K562 (cell line): ENCODE results near the gene DLK1. TPM values are rescaled to one million over a fixed set of nuclear protein-coding genes. Genes with fewer than 3 reads are reported as not detected.
A peak's percentile ranks its signal among the peaks of the same experiment; 100 is the strongest.

Source experiments
- ATAC-seq: fragments of 200-7000 bp; cut with Tn5 transposase; 3 replicates; pipeline ENCODE4 v1.9.1; 2020; ENCODE audit warnings: moderate library complexity
- BruUV-seq: library from RNA; stranded (reverse); fragments of 400-500 nt; replicated peaks from 2 replicates; lab custom pipeline; 2021; lab: Mats Ljungman, UMichigan
- CTCF ChIA-PET: fragments of 300-600 bp; formaldehyde crosslinking; extraction: SDS; loops from one replicate; lab custom pipeline; 2021; ENCODE audit warnings: low intra/inter-chr PET ratio; lab: Yijun Ruan, JAX
- POLR2A ChIA-PET: fragments of 300-600, 350-650 bp; sonication (Branson Sonifier 250); formaldehyde crosslinking; extraction: SDS; loops from one replicate; lab custom pipeline; 2021; ENCODE audit warnings: antibody characterized with exemption, inconsistent platforms; lab: Yijun Ruan, JAX
- DNase-seq, 4 experiments: peaks; one replicate each; pipeline versions ENCODE4 v3.0.0 to v3.0.0-alpha.2; 2011 to 2018; ENCODE audit warnings: low spot score in 3 of 4, mixed read lengths in 3 of 4; ENCODE audit errors: extremely low read depth in 1 of 4
- FAIRE-seq: peaks from 2 replicates; lab custom pipeline; 2011; peaks lifted over from hg19 to GRCh38; lab: Jason Lieb, UNC
- H2AFZ ChIP-seq: 2 replicates; pipeline ENCODE4 v1.6.0; 2011; ENCODE audit warnings: low read depth, low read length, control low read depth, inconsistent platforms
- H3K27ac ChIP-seq: fragments of 200-600 bp; 3 replicates; pipeline ENCODE4 v1.8.0; 2011; ENCODE audit warnings: low read depth, mild to moderate bottlenecking, control low read depth, inconsistent platforms, low read length, moderate library complexity, mixed read lengths; ENCODE audit errors: extremely low read depth
- H3K27me3 ChIP-seq, 2 experiments: fragments of 300-600 bp in 1 of 2; 2 replicates in 1 of 2; 3 replicates in 1 of 2; pipeline versions ENCODE4 v1.6.0 to v1.8.0; 2011; ENCODE audit warnings: inconsistent platforms in 2 of 2, low read length in 2 of 2, mild to moderate bottlenecking in 1 of 2, mixed read lengths in 1 of 2, moderate library complexity in 1 of 2; ENCODE audit not compliant: control insufficient read depth in 2 of 2, insufficient read depth in 2 of 2
- H3K36me3 ChIP-seq: fragments of 300-600 bp; 3 replicates; pipeline ENCODE4 v1.8.0; 2011; ENCODE audit warnings: mild to moderate bottlenecking, low read length, inconsistent platforms; ENCODE audit not compliant: control insufficient read depth, insufficient read depth
- H3K4me1 ChIP-seq, 2 experiments: fragments of 200-600 bp in 1 of 2; replicated peaks in 1 of 2; 2 replicates in 1 of 2; 3 replicates in 1 of 2; pipeline versions ENCODE4 v1.5.1 to v1.8.0; 2011; ENCODE audit warnings: inconsistent platforms in 2 of 2, low read length in 2 of 2, mild to moderate bottlenecking in 1 of 2, mixed read lengths in 1 of 2, moderate library complexity in 1 of 2; ENCODE audit not compliant: control insufficient read depth in 2 of 2, insufficient read depth in 2 of 2
- H3K4me2 ChIP-seq: 2 replicates; pipeline ENCODE4 v1.6.1; 2011; ENCODE audit warnings: low read length, control low read depth, inconsistent platforms, mixed read lengths; ENCODE audit not compliant: insufficient read depth
- H3K4me3 ChIP-seq: fragments of 200-600 bp; sonication (generic), shearing (Covaris generic); 2 replicates; pipeline ENCODE4 v1.5.1; 2016; ENCODE audit warnings: control low read depth, inconsistent platforms
- H3K79me2 ChIP-seq: fragments of 200-600 bp; 3 replicates; pipeline ENCODE4 v1.8.0; 2011; ENCODE audit warnings: low read length, inconsistent platforms; ENCODE audit not compliant: control insufficient read depth, insufficient read depth
- H3K9ac ChIP-seq, 2 experiments: 2 replicates each; pipeline versions ENCODE4 v1.6.0 to v1.6.1; 2011; ENCODE audit warnings: low read depth in 2 of 2, low read length in 2 of 2, control low read depth in 1 of 2, inconsistent platforms in 1 of 2, mild to moderate bottlenecking in 1 of 2, mixed read lengths in 1 of 2; ENCODE audit not compliant: insufficient read depth in 1 of 2
- H3K9me1 ChIP-seq: one replicate; pipeline ENCODE4 v1.6.0; 2011; ENCODE audit warnings: inconsistent platforms, mild to moderate bottlenecking, low read length, moderate library complexity; ENCODE audit not compliant: control insufficient read depth, insufficient read depth
- H3K9me3 ChIP-seq: replicated peaks from 2 replicates; pipeline ENCODE4 v1.5.1; 2011; ENCODE audit warnings: low read depth, low read length, inconsistent platforms; ENCODE audit not compliant: control insufficient read depth, insufficient read depth
- H4K20me1 ChIP-seq: replicated peaks from 2 replicates; pipeline ENCODE4 v1.6.1; 2011; ENCODE audit warnings: low read length, inconsistent platforms, mixed read lengths; ENCODE audit not compliant: control insufficient read depth, insufficient read depth
- BRD4 ChIP-seq: fragments of 200-600 bp; sonication (generic); IDR thresholded peaks from 2 replicates; pipeline ENCODE4 v1.6.1; 2017; ENCODE audit warnings: inconsistent platforms
- ESRRA ChIP-seq: fragments of 450-650 bp; IDR thresholded peaks from 2 replicates; pipeline ENCODE4 v1.6.1; 2014; ENCODE audit warnings: low read depth, mild to moderate bottlenecking, moderate library complexity, borderline replicate concordance
- RB1 ChIP-seq: fragments of 450-650 bp; IDR thresholded peaks from 2 replicates; pipeline ENCODE4 v1.6.1; 2017; ENCODE audit warnings: low read depth, mild to moderate bottlenecking
- SMC3 ChIP-seq: conservative IDR thresholded peaks from 2 replicates; pipeline ENCODE4 v1.6.1; 2011; ENCODE audit warnings: low read depth, low read length, improper control_type of control experiment; ENCODE audit not compliant: insufficient read depth
- ZNF146 ChIP-seq: IDR thresholded peaks from one replicate; pipeline ENCODE4 v1.6.1; 2018; ENCODE audit warnings: missing compliant biosample characterization; ENCODE audit not compliant: unreplicated experiment
- whole genome bisulfite sequencing: fragments of 100-300 bp; shearing (Covaris generic); methylation state at CpG from one replicate; pipeline ENCODE4 v1.1.6; 2016; ENCODE audit warnings: low coverage, mixed read lengths; ENCODE audit not compliant: insufficient coverage; ENCODE audit errors: missing lambda C conversion rate; 5-methylcytosine and 5-hydroxymethylcytosine counted together
- in situ Hi-C: fragments of 300-500 bp; cut with MboI; formaldehyde crosslinking; loops from 4 replicates; pipeline ENCODE4 v1.15.0; 2018; ENCODE audit warnings: inconsistent platforms, mixed read lengths
- intact Hi-C: fragments of 100-400 bp; cut with micrococcal nuclease; formaldehyde crosslinking; loops from 2 replicates; pipeline ENCODE4 v1.14.2; 2022
- polyA plus RNA-seq, 8 experiments: library from polyadenylated mRNA; depleted of rRNA in 4 of 8; stranded (reverse) in 5 of 8; unstranded in 3 of 8; fragments of >200 nt; fragmentation: Nextera tagmentation in 2 of 8; fragmentation: Illumina TruSeq in 1 of 8; extraction: Ambion mirVana in 2 of 8; extraction: Trizol in 1 of 8; gene quantifications; 2 replicates each; pipeline versions ENCODE4 v1.2.1 to v1.2.3, GENCODE V29; 2011 to 2014; ENCODE audit warnings: inconsistent platforms in 1 of 8, missing spikeins in 1 of 8
- total RNA-seq, 7 experiments: library from RNA; depleted of rRNA in 6 of 7; stranded (reverse); fragments of >200 nt in 6 of 7; fragmentation: Illumina TruSeq in 2 of 7; extraction: Trizol in 2 of 7; gene quantifications; 2 replicates each; pipeline versions ENCODE4 v1.2.1 to v1.2.3, GENCODE V29; 2011 to 2021; ENCODE audit warnings: low replicate concordance in 1 of 7
- TF ChIP-seq, protein P1 (sequence below): sonication (generic); formaldehyde crosslinking; IDR thresholded peaks from 2 replicates; pipeline ENCODE4 v1.8.0; 2022; ENCODE audit warnings: missing genetic modification reagents, mild to moderate bottlenecking, borderline replicate concordance
- TF ChIP-seq, protein P2 (sequence below): fragments of 150-350 bp; IDR thresholded peaks from 2 replicates; pipeline ENCODE4 v1.6.1; 2014; ENCODE audit warnings: low read depth, mild to moderate bottlenecking, low read length, borderline replicate concordance
- TF ChIP-seq, protein P3 (sequence below): fragments of 450-650 bp; formaldehyde crosslinking; conservative IDR thresholded peaks from 2 replicates; pipeline ENCODE4 v1.4.0; 2022; ENCODE audit warnings: mild to moderate bottlenecking, missing genetic modification characterization

The DLK1 gene
- total and polyA plus RNA-seq, 9 of the 15 experiments (the other 6 are each of a cell fraction or from before 2014, with no cell fraction given) = 4.4 to 97.2 (median 15.3) TPM

DNA sequence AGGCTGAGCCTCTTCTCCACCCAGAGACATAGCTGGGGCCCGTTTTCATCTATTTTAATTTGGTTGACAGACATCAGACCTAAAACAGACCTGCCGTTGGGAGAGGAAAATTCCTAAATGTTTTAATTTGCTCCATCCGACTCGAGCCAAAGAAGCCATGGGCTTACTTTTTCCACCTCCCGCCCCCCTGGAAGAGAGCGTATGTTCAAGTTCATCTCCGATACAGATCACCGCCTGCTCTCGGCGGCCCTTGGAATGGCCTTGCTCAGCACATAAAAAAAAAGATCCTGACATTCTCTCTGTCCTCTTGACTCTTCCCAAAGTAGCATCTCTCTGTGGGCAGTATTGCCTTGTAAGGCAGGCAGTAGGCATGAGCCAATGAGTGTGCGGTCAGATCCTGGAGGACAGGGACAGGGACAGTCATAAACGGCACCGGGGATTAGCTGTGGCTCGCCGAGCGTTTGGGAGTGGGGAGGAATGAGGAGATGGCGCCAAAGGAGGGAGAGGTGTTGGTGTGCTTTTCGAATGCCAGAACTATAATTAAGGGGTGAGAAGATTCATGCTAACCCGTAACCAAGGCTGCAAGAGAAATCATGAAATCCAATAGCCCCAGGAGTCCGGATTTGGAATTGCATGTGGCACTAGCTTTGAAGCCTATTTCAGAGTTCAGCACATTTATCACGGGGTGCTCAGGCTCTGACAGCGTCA lies 51.3 kb downstream of the DLK1 start:
- no peaks in the 10 kb centered on the region for H3K9me1 ChIP-seq
- H3K4me3 ChIP-seq = no peak overlapping the region
- no peak for ATAC-seq
- TF ChIP-seq BRD4 (no peak), SMC3 (no peak)
- TF ChIP-seq, protein P1, sequence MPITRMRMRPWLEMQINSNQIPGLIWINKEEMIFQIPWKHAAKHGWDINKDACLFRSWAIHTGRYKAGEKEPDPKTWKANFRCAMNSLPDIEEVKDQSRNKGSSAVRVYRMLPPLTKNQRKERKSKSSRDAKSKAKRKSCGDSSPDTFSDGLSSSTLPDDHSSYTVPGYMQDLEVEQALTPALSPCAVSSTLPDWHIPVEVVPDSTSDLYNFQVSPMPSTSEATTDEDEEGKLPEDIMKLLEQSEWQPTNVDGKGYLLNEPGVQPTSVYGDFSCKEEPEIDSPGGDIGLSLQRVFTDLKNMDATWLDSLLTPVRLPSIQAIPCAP = no peak
- H2AFZ ChIP-seq = no peak overlapping the region
- intact Hi-C loops (no loop called here), in situ Hi-C loops (no loop called here)
- H3K27me3 ChIP-seq = no peaks in the 10 kb centered on the region
- FAIRE-seq = no peak
- no peak for DNase-seq
- H3K9me3 ChIP-seq = no peaks in the 10 kb centered on the region
- 85% methylated on average over 21 of the region's 22 CpGs for WGBS
- ChIA-PET CTCF (no interaction called here), POLR2A (interaction anchor here (1.0 kb wide), 1 partner anchor 10 kb away, joined by 3 read pairs; no protein-coding TSS in a partner anchor)
- no peaks in the 10 kb centered on the region for H3K36me3 ChIP-seq
- no peak overlapping the region; a peak in 1 of 4 replicates for H3K9ac ChIP-seq
- no peak overlapping the region for H3K4me2 ChIP-seq
- H3K79me2 ChIP-seq = no peaks in the 10 kb centered on the region
- no peaks in the 10 kb centered on the region for H4K20me1 ChIP-seq
- BruUV-seq = no TSS peak
- peaks cover 8 to 48% of the 10 kb centered on the region in 2 experiments; a peak in 4 of 5 replicates for H3K4me1 ChIP-seq
- no peak overlapping the region for H3K27ac ChIP-seq

DNA sequence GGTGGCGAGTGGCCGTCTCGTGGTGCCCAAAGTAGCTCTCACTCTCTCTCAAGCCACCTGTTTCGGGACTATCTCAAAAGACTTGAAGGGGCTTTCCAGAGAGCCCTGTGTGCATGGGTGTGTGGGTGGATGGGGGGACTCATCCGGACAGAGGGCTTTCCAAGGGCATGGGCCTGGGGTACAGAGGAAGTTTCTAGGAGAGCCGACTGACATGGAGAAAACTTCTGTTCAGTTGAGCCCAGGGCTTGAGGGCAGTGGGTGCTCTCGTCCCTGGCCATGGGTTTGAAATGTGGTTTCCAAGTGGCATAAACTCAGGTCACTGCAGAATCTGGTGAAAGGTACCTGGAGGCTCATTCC lies 51.8 kb downstream of the DLK1 start:
- DNase-seq = no peak
- FAIRE-seq = no peak
- TF ChIP-seq, protein P2, sequence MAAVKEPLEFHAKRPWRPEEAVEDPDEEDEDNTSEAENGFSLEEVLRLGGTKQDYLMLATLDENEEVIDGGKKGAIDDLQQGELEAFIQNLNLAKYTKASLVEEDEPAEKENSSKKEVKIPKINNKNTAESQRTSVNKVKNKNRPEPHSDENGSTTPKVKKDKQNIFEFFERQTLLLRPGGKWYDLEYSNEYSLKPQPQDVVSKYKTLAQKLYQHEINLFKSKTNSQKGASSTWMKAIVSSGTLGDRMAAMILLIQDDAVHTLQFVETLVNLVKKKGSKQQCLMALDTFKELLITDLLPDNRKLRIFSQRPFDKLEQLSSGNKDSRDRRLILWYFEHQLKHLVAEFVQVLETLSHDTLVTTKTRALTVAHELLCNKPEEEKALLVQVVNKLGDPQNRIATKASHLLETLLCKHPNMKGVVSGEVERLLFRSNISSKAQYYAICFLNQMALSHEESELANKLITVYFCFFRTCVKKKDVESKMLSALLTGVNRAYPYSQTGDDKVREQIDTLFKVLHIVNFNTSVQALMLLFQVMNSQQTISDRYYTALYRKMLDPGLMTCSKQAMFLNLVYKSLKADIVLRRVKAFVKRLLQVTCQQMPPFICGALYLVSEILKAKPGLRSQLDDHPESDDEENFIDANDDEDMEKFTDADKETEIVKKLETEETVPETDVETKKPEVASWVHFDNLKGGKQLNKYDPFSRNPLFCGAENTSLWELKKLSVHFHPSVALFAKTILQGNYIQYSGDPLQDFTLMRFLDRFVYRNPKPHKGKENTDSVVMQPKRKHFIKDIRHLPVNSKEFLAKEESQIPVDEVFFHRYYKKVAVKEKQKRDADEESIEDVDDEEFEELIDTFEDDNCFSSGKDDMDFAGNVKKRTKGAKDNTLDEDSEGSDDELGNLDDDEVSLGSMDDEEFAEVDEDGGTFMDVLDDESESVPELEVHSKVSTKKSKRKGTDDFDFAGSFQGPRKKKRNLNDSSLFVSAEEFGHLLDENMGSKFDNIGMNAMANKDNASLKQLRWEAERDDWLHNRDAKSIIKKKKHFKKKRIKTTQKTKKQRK = no peak
- no peak for TF ChIP-seq ESRRA
- TF ChIP-seq ZNF146 (CRISPR knock-in tag) = no peak
- TF ChIP-seq RB1 = no peak
- TF ChIP-seq, protein P3, sequence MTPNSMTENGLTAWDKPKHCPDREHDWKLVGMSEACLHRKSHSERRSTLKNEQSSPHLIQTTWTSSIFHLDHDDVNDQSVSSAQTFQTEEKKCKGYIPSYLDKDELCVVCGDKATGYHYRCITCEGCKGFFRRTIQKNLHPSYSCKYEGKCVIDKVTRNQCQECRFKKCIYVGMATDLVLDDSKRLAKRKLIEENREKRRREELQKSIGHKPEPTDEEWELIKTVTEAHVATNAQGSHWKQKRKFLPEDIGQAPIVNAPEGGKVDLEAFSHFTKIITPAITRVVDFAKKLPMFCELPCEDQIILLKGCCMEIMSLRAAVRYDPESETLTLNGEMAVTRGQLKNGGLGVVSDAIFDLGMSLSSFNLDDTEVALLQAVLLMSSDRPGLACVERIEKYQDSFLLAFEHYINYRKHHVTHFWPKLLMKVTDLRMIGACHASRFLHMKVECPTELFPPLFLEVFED = no peak

More for the DNA sequence above, 51.8 kb downstream of the DLK1 start:
- ChIA-PET CTCF (no interaction called here), POLR2A (interaction anchor here (1.0 kb wide), 1 partner anchor 9 kb away, joined by 3 read pairs; no protein-coding TSS in a partner anchor)
- peaks cover 8 to 48% of the 10 kb centered on the region in 2 experiments; a peak in 4 of 5 replicates for H3K4me1 ChIP-seq
- BruUV-seq = no TSS peak
- no peaks in the 10 kb centered on the region for H3K9me1 ChIP-seq
- H3K4me2 ChIP-seq = no peak overlapping the region
- H2AFZ ChIP-seq = 0 out of 2 replicates have a peak overlapping the region, but pooled peaks have one; percentile 2
- H4K20me1 ChIP-seq = no peaks in the 10 kb centered on the region
- H3K27me3 ChIP-seq = no peaks in the 10 kb centered on the region
- H3K79me2 ChIP-seq = no peaks in the 10 kb centered on the region
- no peak for ATAC-seq
- no peaks in the 10 kb centered on the region for H3K9me3 ChIP-seq
- H3K4me3 ChIP-seq = no peak overlapping the region
- in situ Hi-C loops (no loop called here), intact Hi-C loops (no loop called here)
- peak overlapping the region in 1 of 2 experiments; percentile 22; a peak in 1 of 4 replicates for H3K9ac ChIP-seq
- no peak overlapping the region for H3K27ac ChIP-seq
- 84% methylated on average over 5 of the region's 7 CpGs for WGBS
- H3K36me3 ChIP-seq = no peaks in the 10 kb centered on the region
